GM12892 (cell line): ENCODE results near the gene RBM8A.

Experiments
- DNase-seq: peaks from one replicate; pipeline ENCODE4 v3.0.0; 2011; ENCODE audit not compliant: insufficient read length
- FAIRE-seq: peaks from 2 replicates; lab custom pipeline; 2011; peaks lifted over from hg19 to GRCh38; lab: Jason Lieb, UNC
- POLR2A ChIP-seq: IDR thresholded peaks from 2 replicates; pipeline ENCODE4 v1.6.1; 2011; ENCODE audit warnings: low read depth, low read length, control low read depth
- POLR2AphosphoS5 ChIP-seq: IDR thresholded peaks from 2 replicates; pipeline ENCODE4 v1.6.1; 2011; ENCODE audit warnings: low read depth, low read length, control low read depth
- TAF1 ChIP-seq: IDR thresholded peaks from 2 replicates; pipeline ENCODE4 v1.6.1; 2011; ENCODE audit warnings: low read depth, mild to moderate bottlenecking, control low read depth, low read length, borderline replicate concordance

RBM8A gene

GRCh38 chr1:145962157-145963102, 35.1 kb upstream of the RBM8A start:
- no peak for TF ChIP-seq TAF1
- no peak for TF ChIP-seq POLR2A
- no peak for TF ChIP-seq POLR2AphosphoS5
- FAIRE-seq (no peak), DNase-seq (no peak)

- FAIRE-seq (no peak), DNase-seq (no peak)
- TF ChIP-seq POLR2A, result no peak
- no peak for TF ChIP-seq TAF1
- TF ChIP-seq POLR2AphosphoS5, result no peak
Measured at GRCh38 chr1:145961425-145962156, 34.3 kb upstream of the RBM8A start.

DNA sequence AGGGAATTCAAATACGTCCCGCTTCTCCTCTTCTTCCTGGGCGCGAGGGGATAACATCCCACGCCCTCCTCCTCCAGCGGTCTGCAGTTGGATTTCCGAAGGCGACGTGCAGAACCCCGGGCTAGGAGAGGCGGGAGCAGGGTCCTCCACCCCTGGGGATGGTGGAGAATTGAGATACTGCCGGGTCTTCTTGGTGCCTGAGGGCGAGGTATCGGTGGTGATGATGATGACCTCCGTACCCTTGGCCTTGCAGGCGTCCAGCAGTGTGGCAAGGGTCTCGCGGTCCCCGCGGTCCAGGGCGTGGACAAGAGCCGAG, 33.8 kb upstream of the RBM8A start:
- DNase-seq (no peak), FAIRE-seq (no peak)
- TF ChIP-seq TAF1 (no peak), POLR2A (no peak), POLR2AphosphoS5 (no peak)

DNA sequence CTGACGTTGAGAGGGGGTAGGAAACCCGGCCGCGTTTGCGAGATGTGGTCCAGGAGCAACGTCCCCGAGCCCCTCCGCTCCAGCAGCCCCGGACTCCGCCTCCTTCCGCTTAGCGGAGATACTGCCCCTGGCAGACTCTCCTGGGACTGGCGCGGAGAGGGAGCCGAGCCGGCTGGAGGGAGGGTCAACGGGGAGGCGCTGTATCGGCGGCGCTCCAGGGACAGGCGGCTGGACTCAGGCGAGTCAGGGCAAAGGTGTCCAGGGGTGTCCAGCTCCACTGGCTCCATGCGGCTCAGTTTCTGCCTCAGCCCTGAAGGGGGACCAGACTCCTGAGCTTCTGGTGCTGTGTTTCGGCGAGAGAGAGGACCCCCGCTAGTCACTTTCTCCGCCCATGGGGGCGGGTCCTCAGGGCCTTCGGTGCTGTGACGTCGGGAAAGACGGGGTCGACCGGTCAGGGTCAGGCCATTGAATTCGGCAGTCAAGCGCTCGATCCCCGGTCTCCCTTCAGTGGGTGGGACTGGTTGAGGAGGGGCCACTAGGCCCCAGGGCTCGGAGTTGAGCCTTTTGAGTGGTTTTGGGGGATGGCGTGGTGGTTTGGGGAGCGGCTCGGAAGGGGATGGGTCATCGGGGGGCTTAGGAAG, 33.3 kb upstream of the RBM8A start:
- FAIRE-seq (no peak), DNase-seq (no peak)
- no peak for TF ChIP-seq TAF1
- TF ChIP-seq POLR2A, result no peak
- no peak for TF ChIP-seq POLR2AphosphoS5

DNA sequence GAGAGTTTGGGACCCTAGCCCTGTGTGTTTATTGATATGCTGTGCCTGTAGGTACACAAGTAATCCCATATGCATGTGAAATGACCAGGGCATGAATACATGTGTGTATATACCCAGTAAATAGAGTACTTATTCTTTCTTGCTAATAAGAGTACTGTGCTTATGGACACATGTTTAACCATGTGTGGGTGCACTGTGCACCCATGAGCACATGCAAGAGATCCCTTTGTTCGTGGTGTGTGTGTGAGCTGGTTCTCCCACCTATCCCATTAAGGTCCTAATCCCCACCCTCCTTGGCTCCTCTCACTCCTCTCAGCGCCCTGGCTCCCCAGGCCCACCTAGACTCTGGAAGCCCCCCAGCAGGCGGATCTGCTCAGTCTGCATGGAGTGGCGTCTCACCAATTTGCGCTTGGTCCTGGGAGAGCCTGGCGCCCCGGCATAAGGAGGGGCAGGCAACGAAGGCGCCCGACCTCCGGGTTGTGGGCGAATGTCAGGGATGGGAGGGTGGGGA, 32.7 kb upstream of the RBM8A start:
- no peak for DNase-seq
- no peak for FAIRE-seq
- no peak for TF ChIP-seq POLR2A
- TF ChIP-seq POLR2AphosphoS5, result no peak
- TF ChIP-seq TAF1, result no peak

- FAIRE-seq (no peak), DNase-seq (no peak)
- no peak for TF ChIP-seq TAF1
Measured at GRCh38 chr1:145959333-145959732, 32.0 kb upstream of the RBM8A start.

- TF ChIP-seq TAF1 (no peak), POLR2A (no peak), POLR2AphosphoS5 (no peak)
- DNase-seq (no peak), FAIRE-seq (no peak)
Measured at GRCh38 chr1:145958734-145959133, 31.4 kb upstream of the RBM8A start.

DNA sequence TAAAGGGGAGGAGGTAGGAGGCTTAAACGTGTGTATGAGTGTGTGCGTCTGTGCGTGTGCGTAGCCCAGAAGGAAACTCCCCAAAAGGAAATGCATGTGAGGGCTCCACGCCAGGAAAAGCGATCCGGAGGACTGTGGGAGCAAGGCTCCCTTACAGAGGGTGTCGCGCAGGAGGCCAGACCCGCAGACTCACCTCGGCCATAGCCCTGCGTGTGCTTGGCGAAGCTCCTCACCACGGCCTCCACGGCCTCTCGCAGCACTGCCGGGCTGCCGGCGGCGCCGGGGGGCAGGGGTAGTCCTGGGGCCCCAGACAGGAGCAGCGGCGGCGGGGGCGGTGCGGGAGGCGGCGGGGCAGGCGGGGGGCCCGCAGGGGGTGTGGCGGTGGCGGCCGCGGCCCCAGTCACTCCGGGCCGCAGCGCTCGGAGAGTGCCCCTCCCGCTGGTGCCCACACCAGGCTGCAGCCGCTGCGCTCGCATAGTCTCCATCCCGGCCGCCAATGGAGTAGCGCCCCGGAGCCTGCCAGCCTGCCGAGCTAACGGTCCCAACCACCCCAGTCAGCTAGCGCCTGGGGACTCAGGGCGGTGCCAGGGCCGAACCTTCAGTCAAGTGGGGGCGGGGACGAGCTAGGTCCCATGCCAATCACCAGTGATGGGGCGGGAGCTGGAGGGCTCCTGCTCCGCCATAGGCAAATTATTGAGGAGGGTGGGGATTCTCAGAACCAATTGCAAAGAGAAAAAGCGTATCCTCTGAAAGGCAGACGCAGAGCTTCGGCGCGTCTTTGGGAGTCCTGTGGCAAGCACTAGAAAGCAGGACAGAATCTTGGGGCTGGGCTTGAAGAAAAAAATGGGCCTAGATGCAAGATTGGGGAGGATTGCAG, 30.4 kb upstream of the RBM8A start, which contains the start of gene LIX1L:
TSS of gene LIX1L (minus strand) at position 575 of the 877 bp plus-strand sequence. CDS start at position 485, 90 bp downstream.
- TF ChIP-seq POLR2A, result peak; percentile 74
- TF ChIP-seq POLR2AphosphoS5, result peak; percentile 64; the same call in 1 of the 2 replicates
- TF ChIP-seq TAF1, result no peak
- FAIRE-seq, result peak; percentile 87
- DNase-seq, result peak; percentile 89

DNA sequence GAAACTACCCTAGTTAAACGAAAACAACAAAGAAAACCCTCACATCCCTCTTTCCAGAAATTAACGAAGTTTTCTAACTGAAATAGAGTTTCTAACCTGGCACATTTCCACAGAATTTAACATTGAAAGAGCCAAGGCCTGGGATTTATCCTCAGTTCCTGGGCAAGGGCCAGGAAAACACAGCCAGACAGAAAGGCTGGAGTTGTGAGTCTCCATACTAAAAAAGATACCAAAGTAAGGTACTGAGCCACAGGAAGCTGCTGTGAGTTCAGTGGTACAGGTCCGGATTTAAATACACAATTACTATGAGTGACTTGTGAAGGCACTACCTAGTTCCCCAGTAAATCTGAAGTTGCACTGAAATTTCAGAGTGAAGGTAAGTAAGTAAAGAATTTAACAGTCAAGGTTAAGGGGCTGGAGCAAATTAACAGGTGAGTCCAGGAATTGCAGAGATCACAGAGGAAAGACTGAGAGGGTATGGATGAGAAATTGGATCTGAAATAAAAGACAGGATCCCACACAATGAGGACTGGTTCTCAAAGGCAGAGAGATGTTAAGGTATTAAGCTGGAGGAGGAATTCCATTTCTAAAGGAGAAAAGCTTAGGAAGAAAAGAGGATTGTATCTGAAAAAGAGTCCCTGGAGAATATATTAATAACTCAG, 29.6 kb upstream of the RBM8A start:
- FAIRE-seq, result no peak
- no peak for DNase-seq
- TF ChIP-seq TAF1, result no peak
- no peak for TF ChIP-seq POLR2A
- TF ChIP-seq POLR2AphosphoS5, result no peak

GRCh38 chr1:145956361-145956760, 29.1 kb upstream of the RBM8A start:
- TF ChIP-seq TAF1 (no peak), POLR2A (no peak), POLR2AphosphoS5 (no peak)
- no peak for DNase-seq
- no peak for FAIRE-seq
